ENCODE data around the gene ADRM1.

Gene ADRM1

DNA sequence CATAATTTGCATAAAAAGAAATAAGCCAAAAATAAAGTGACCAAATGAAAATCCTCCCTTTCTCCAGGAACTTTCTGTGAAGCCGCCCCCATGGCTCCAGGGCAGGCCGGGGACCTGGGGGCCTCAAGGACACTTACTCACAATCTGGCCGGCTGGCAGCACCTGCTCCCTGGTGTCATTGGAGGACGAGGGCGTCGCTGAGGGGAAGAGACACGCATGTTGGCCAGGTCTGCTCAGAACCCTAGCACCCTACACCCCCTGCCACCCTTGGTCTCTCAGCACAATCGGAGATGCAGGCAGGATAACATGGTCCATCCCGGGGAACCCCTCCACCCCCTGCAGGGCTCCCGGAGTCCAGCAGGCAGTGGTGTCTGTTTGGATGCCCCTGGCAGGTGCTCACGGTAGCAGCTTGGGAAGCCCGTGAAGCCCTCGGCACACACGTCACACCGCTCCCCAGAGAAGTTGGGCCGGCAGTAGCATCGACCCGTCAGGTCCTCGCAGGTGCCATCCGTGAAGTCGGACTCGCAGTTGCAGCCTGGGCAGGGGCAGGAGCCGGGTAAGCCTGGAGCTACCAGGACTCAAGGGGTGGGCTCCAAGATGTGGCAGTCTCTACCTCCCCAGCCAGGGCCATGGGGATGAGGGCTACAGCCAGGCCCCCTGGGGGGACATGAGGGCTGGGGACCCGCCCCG lies 43.0 kb downstream of the ADRM1 start:
- Histone ChIP-seq H3K4me3 (ENCODE audit: insufficient read length, low read depth) (no peak overlapping the region), H3K9me3 (ENCODE audit: insufficient read depth, low read length) (peaks cover 7% of the 10 kb centered on the region; the same call in 1 of the 2 replicates), H3K4me1 (ENCODE audit: insufficient read depth, insufficient read length) (no peaks in the 10 kb centered on the region), H3K9ac (ENCODE audit: insufficient read length, low read depth) (no peak overlapping the region), H3K36me3 (ENCODE audit: insufficient read depth, insufficient read length, low read length) (peaks cover 87% of the 10 kb centered on the region), H3K27me3 (ENCODE audit: insufficient read depth, insufficient read length) (no peaks in the 10 kb centered on the region)
- TF ChIP-seq SUZ12 (IDR thresholded peaks at IDR 0.05; ENCODE audit: extremely low read depth, insufficient read depth, insufficient read length): no peak
- DNase-seq (ENCODE audit: low read depth, low spot score): no peak

GRCh38 chr20:62346398-62347150 lies 43.8 kb downstream of the ADRM1 start:
- Histone ChIP-seq H3K9me3 (ENCODE audit: insufficient read depth, low read length) (peaks cover 7% of the 10 kb centered on the region; the same call in 1 of the 2 replicates), H3K27me3 (ENCODE audit: insufficient read depth, insufficient read length) (no peaks in the 10 kb centered on the region), H3K36me3 (ENCODE audit: insufficient read depth, insufficient read length, low read length) (peaks cover 88% of the 10 kb centered on the region), H3K4me3 (ENCODE audit: insufficient read length, low read depth) (no peak overlapping the region), H3K4me1 (ENCODE audit: insufficient read depth, insufficient read length) (no peaks in the 10 kb centered on the region), H3K9ac (ENCODE audit: insufficient read length, low read depth) (no peak overlapping the region)
- no peak for TF ChIP-seq SUZ12 (IDR thresholded peaks at IDR 0.05; ENCODE audit: extremely low read depth, insufficient read depth, insufficient read length)
- no peak for TF ChIP-seq ZNF274 (IDR thresholded peaks at IDR 0.05; ENCODE audit: low read depth, low read length)
- TF ChIP-seq YY1 (IDR thresholded peaks at IDR 0.05; ENCODE audit: insufficient read depth, insufficient read length): no peak
- DNase-seq (ENCODE audit: low read depth, low spot score): no peak

DNA sequence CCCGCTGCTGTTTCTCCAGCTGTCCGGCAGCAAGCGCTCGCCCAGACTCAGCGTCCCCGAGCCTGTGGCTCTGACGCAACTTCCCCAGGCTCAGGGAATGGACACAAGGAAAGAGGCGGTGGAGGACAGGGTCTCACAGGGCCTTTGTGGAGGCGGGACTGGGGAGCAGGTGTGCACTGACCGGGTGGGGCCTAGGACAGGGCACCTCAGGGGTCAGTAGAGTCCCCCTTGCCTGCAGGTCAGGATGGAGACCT lies 44.3 kb downstream of the ADRM1 start:
- Histone ChIP-seq H3K9me3 (ENCODE audit: insufficient read depth, low read length) (peaks cover 7% of the 10 kb centered on the region; the same call in 1 of the 2 replicates), H3K9ac (ENCODE audit: insufficient read length, low read depth) (no peak overlapping the region), H3K27me3 (ENCODE audit: insufficient read depth, insufficient read length) (no peaks in the 10 kb centered on the region), H3K4me1 (ENCODE audit: insufficient read depth, insufficient read length) (no peaks in the 10 kb centered on the region), H3K36me3 (ENCODE audit: insufficient read depth, insufficient read length, low read length) (peaks cover 91% of the 10 kb centered on the region), H3K4me3 (ENCODE audit: insufficient read length, low read depth) (no peak overlapping the region)
- no peak for TF ChIP-seq SUZ12 (IDR thresholded peaks at IDR 0.05; ENCODE audit: extremely low read depth, insufficient read depth, insufficient read length)
- no peak for TF ChIP-seq ZNF274 (IDR thresholded peaks at IDR 0.05; ENCODE audit: low read depth, low read length)
- no peak for TF ChIP-seq YY1 (IDR thresholded peaks at IDR 0.05; ENCODE audit: insufficient read depth, insufficient read length)
- DNase-seq (ENCODE audit: low read depth, low spot score): no peak

GRCh38 chr20:62347445-62347844 lies 44.6 kb downstream of the ADRM1 start:
- H3K4me1 ChIP-seq (ENCODE audit: insufficient read depth, insufficient read length): no peaks in the 10 kb centered on the region
- no peak for DNase-seq (ENCODE audit: low read depth, low spot score)

DNA sequence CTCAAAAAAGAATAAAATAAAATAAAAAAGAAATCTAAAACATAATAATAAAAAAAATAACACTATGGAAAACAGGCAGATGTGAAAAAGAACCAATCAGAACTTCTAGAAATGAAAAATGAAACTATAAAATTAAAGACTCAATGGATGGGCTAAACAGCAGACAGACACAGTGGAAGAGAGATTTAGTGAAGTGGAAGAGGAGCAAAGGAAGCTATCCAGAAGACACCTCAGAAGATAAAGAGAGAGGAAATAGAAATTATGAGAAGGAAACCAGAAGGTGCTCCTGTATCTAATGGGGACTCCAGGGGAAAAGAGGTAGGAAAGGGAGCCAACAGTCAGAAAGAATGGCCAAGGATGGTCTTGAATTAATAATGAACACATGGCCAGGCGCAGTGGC lies 45.8 kb downstream of the ADRM1 start:
- DNase-seq (ENCODE audit: low read depth, low spot score): no peak
- no peak for TF ChIP-seq YY1 (IDR thresholded peaks at IDR 0.05; ENCODE audit: insufficient read depth, insufficient read length)
- TF ChIP-seq SUZ12 (IDR thresholded peaks at IDR 0.05; ENCODE audit: extremely low read depth, insufficient read depth, insufficient read length): no peak
- TF ChIP-seq ZNF274 (IDR thresholded peaks at IDR 0.05; ENCODE audit: low read depth, low read length): no peak

More at GRCh38 chr20:62347445-62347844, 44.6 kb downstream of the ADRM1 start:
- no peaks in the 10 kb centered on the region for H3K27me3 ChIP-seq (ENCODE audit: insufficient read depth, insufficient read length)
- peaks cover 92% of the 10 kb centered on the region for H3K36me3 ChIP-seq (ENCODE audit: insufficient read depth, insufficient read length, low read length)
- peak overlapping the region; percentile 56 for H3K9ac ChIP-seq (ENCODE audit: insufficient read length, low read depth)
- peaks cover 7% of the 10 kb centered on the region; the same call in 1 of the 2 replicates for H3K9me3 ChIP-seq (ENCODE audit: insufficient read depth, low read length)
- no peak for TF ChIP-seq SUZ12 (IDR thresholded peaks at IDR 0.05; ENCODE audit: extremely low read depth, insufficient read depth, insufficient read length)
- TF ChIP-seq ZNF274 (IDR thresholded peaks at IDR 0.05; ENCODE audit: low read depth, low read length): no peak
- TF ChIP-seq YY1 (IDR thresholded peaks at IDR 0.05; ENCODE audit: insufficient read depth, insufficient read length): no peak
- H3K4me3 ChIP-seq (ENCODE audit: insufficient read length, low read depth): no peak overlapping the region

DNA sequence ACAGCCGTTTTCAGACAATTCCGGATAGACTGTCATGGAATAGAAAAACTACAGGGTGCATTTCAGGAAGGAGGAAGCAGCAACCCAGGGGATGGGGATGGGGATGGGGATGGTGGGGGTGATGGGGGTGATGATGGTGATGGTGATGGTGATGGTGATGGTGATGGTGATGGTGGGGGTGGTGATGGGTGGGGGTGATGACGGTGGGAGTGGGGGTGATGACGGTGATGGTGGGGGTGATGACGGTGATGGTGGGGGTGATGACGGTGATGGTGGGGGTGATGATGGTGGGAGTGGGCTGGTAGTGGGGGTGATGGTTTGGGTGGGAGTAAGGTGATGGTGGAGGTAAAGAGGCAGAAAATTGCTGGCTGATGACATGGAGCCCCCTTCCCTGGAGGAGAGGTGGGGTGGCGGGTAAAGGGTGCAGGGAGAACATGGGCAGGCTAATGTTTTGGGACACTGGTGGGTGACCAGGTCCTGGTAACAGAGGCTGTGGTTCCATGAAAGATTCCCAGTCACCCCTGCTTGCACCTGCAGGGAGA lies 46.8 kb downstream of the ADRM1 start:
- Histone ChIP-seq H3K9ac (ENCODE audit: insufficient read length, low read depth) (no peak overlapping the region), H3K4me3 (ENCODE audit: insufficient read length, low read depth) (no peak overlapping the region), H3K36me3 (ENCODE audit: insufficient read depth, insufficient read length, low read length) (peaks cover 83% of the 10 kb centered on the region), H3K4me1 (ENCODE audit: insufficient read depth, insufficient read length) (peaks cover 11% of the 10 kb centered on the region), H3K27me3 (ENCODE audit: insufficient read depth, insufficient read length) (no peaks in the 10 kb centered on the region), H3K9me3 (ENCODE audit: insufficient read depth, low read length) (peaks cover 7% of the 10 kb centered on the region; the same call in 1 of the 2 replicates)
- no peak for DNase-seq (ENCODE audit: low read depth, low spot score)
- no peak for TF ChIP-seq YY1 (IDR thresholded peaks at IDR 0.05; ENCODE audit: insufficient read depth, insufficient read length)
- TF ChIP-seq SUZ12 (IDR thresholded peaks at IDR 0.05; ENCODE audit: extremely low read depth, insufficient read depth, insufficient read length): no peak
- no peak for TF ChIP-seq ZNF274 (IDR thresholded peaks at IDR 0.05; ENCODE audit: low read depth, low read length)

More for the DNA sequence above, 45.8 kb downstream of the ADRM1 start:
- H3K27me3 ChIP-seq (ENCODE audit: insufficient read depth, insufficient read length): no peaks in the 10 kb centered on the region
- H3K4me1 ChIP-seq (ENCODE audit: insufficient read depth, insufficient read length): peaks cover 5% of the 10 kb centered on the region
- H3K9me3 ChIP-seq (ENCODE audit: insufficient read depth, low read length): peaks cover 7% of the 10 kb centered on the region; the same call in 1 of the 2 replicates
- no peak overlapping the region for H3K4me3 ChIP-seq (ENCODE audit: insufficient read length, low read depth)
- H3K36me3 ChIP-seq (ENCODE audit: insufficient read depth, insufficient read length, low read length): peaks cover 92% of the 10 kb centered on the region
- H3K9ac ChIP-seq (ENCODE audit: insufficient read length, low read depth): no peak overlapping the region

- TF ChIP-seq YY1 (IDR thresholded peaks at IDR 0.05; ENCODE audit: insufficient read depth, insufficient read length) (no peak), SUZ12 (IDR thresholded peaks at IDR 0.05; ENCODE audit: extremely low read depth, insufficient read depth, insufficient read length) (no peak), ZNF274 (IDR thresholded peaks at IDR 0.05; ENCODE audit: low read depth, low read length) (no peak)
- H3K9ac ChIP-seq (ENCODE audit: insufficient read length, low read depth): no peak overlapping the region
- H3K36me3 ChIP-seq (ENCODE audit: insufficient read depth, insufficient read length, low read length): peaks cover 80% of the 10 kb centered on the region
- H3K9me3 ChIP-seq (ENCODE audit: insufficient read depth, low read length): peaks cover 7% of the 10 kb centered on the region; the same call in 1 of the 2 replicates
- H3K4me3 ChIP-seq (ENCODE audit: insufficient read length, low read depth): no peak overlapping the region
- DNase-seq (ENCODE audit: low read depth, low spot score): no peak
- peaks cover 15% of the 10 kb centered on the region for H3K4me1 ChIP-seq (ENCODE audit: insufficient read depth, insufficient read length)
- no peaks in the 10 kb centered on the region for H3K27me3 ChIP-seq (ENCODE audit: insufficient read depth, insufficient read length)
Observed at GRCh38 chr20:62350098-62350628, 47.4 kb downstream of the ADRM1 start.
